GM23338 (cell line): ENCODE measurements around the gene TFPI2.

Experiments
- CTCF ChIP-seq, 2 experiments: fragments of 200-600 bp in 1 of 2; sonication (generic) in 1 of 2; conservative IDR thresholded peaks; 2 replicates each; pipeline versions ENCODE4 v1.5.1 to v1.6.1; 2016 to 2017; ENCODE audit warnings: antibody characterized with exemption in 2 of 2, low read depth in 2 of 2, mild to moderate bottlenecking in 2 of 2, moderate library complexity in 1 of 2
- EZH2 ChIP-seq: fragments of 200-600 bp; sonication (generic); IDR thresholded peaks from one replicate; pipeline ENCODE4 v1.8.0; 2017; ENCODE audit warnings: antibody characterized with exemption, mild to moderate bottlenecking, low read depth; ENCODE audit not compliant: unreplicated experiment
- EZH2phosphoT487 ChIP-seq: fragments of 200-600 bp; sonication (generic); IDR thresholded peaks from one replicate; pipeline ENCODE4 v1.8.1; 2018; ENCODE audit warnings: antibody characterized with exemption; ENCODE audit not compliant: unreplicated experiment
- POLR2AphosphoS5 ChIP-seq: IDR thresholded peaks from 2 replicates; pipeline ENCODE4 v1.6.1; 2016; ENCODE audit warnings: antibody characterized with exemption, low read depth
- ZNF331 ChIP-seq: fragments of 250-450 bp; sonication (Bioruptor Pico); IDR thresholded peaks from 2 replicates; pipeline ENCODE4 v1.5.0; 2020; ENCODE audit warnings: low read depth, mild to moderate bottlenecking, moderate library complexity
- ZNF462 ChIP-seq: fragments of 250-450 bp; sonication (Bioruptor Pico); IDR thresholded peaks from 2 replicates; pipeline ENCODE4 v1.5.0; 2020; ENCODE audit warnings: mild to moderate bottlenecking, moderate library complexity

DNA sequence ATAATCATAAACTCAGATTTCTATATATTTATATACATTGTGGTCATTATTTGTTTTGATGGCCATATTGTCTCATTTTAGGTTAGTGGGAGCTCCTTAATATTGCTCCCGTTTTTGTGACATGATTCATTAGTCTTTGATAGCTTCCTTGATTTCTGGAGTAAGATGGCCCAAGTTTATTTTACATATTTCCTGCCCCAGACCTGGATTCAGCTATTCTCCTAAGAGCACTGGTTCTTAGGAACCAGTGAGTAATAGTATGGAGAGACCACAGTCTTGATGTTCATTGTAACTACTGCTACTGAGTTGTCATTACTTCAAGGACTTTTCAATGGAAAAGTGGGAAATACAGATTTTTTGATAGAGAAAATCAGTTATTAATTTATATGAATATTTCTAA, 6.0 kb downstream of the TFPI2 start:
- no peak for TF ChIP-seq EZH2phosphoT487
- no peak for TF ChIP-seq CTCF (conservative IDR thresholded peaks at IDR 0.05; ENCODE audit: low read depth in 2 of 2)
- no peak for TF ChIP-seq EZH2
- no peak for TF ChIP-seq ZNF462
- no peak for TF ChIP-seq POLR2AphosphoS5
- no peak for TF ChIP-seq ZNF331 (CRISPR knock-in tag)
